Caki2 (cell line): ENCODE data around the gene COPRS. TPM values are rescaled to one million over a fixed set of nuclear protein-coding genes. Genes with fewer than 3 reads are reported as not detected.
A peak's percentile ranks its signal among the peaks of the same experiment; 100 is the strongest.
"Not testable (repeated sequence)": the region's sequence is repeated elsewhere in the genome, so short reads cannot be mapped to it uniquely, and the experiment has no call there.

Experiments used
- DNase-seq: peaks from one replicate; pipeline ENCODE4 v3.0.0-alpha.2; 2015; ENCODE audit warnings: low read depth
- in situ Hi-C: cut with HindIII; loops from 2 replicates; pipeline ENCODE4 v1.10.0; 2016; ENCODE audit warnings: low sequenced_read_pairs, low pct_unique_long_range_greater_than_20kb, mixed read lengths
- total RNA-seq: library from RNA; depleted of rRNA; stranded (reverse); fragments of >200 nt; shearing (Covaris generic); gene quantifications from 2 replicates; pipeline ENCODE4 v1.2.3, GENCODE V29; 2014; ENCODE audit warnings: low replicate concordance

Gene COPRS
- total RNA-seq, 1 experiment from 2014 or later = 154 TPM

GRCh38 chr17:31856750-31857149, 2.3 kb downstream of the COPRS start:
- in situ Hi-C loops = no loop called here

GRCh38 chr17:31854672-31855071, 4.4 kb downstream of the COPRS start:
- no peak for DNase-seq
- in situ Hi-C loops = no loop called here

More at GRCh38 chr17:31856750-31857149, 2.3 kb downstream of the COPRS start:
- no peak for DNase-seq

- DNase-seq = no peak
- in situ Hi-C loops = no loop called here
These were observed 5.1 kb downstream of the COPRS start for GRCh38 chr17:31853911-31854470.

- no peak for DNase-seq
- in situ Hi-C loops = no loop called here
These were observed 13.8 kb downstream of the COPRS start for GRCh38 chr17:31845291-31845690.

- in situ Hi-C loops = no loop called here
- no peak for DNase-seq
These were observed 15.8 kb downstream of the COPRS start for GRCh38 chr17:31843070-31843745.

GRCh38 chr17:31842195-31843069, 16.6 kb downstream of the COPRS start:
- in situ Hi-C loops = no loop called here
- DNase-seq = peak; percentile 39

GRCh38 chr17:31841850-31842194, 17.2 kb downstream of the COPRS start:
- in situ Hi-C loops = no loop called here

GRCh38 chr17:31838636-31839225, 20.3 kb downstream of the COPRS start:
- DNase-seq = no peak
- in situ Hi-C loops = no loop called here

More at GRCh38 chr17:31841850-31842194, 17.2 kb downstream of the COPRS start:
- DNase-seq = no peak

- DNase-seq = no peak
- in situ Hi-C loops = no loop called here
These were observed 23.1 kb downstream of the COPRS start for GRCh38 chr17:31835984-31836383.

- DNase-seq = no peak
- in situ Hi-C loops = no loop called here
These were observed 24.6 kb downstream of the COPRS start for GRCh38 chr17:31834448-31834847.

- in situ Hi-C loops = no loop called here
- DNase-seq = no peak
These were observed 26.3 kb downstream of the COPRS start for GRCh38 chr17:31832746-31833145.

- in situ Hi-C loops = no loop called here
- DNase-seq = peak; percentile 7
These were observed 27.8 kb downstream of the COPRS start for GRCh38 chr17:31830971-31831858.

- in situ Hi-C loops = no loop called here
- DNase-seq = no peak
These were observed 29.4 kb downstream of the COPRS start for GRCh38 chr17:31829649-31830048.

GRCh38 chr17:31828955-31829354, 30.1 kb downstream of the COPRS start:
- in situ Hi-C loops, DNase-seq: not testable (repeated sequence)

- in situ Hi-C loops = no loop called here
- DNase-seq = no peak
These were observed 32.9 kb downstream of the COPRS start for GRCh38 chr17:31825961-31826691.

- DNase-seq = no peak
- in situ Hi-C loops = no loop called here
These were observed 34.2 kb downstream of the COPRS start for GRCh38 chr17:31824766-31825360.

- DNase-seq = no peak
- in situ Hi-C loops = no loop called here
These were observed 36.0 kb downstream of the COPRS start for GRCh38 chr17:31823014-31823413.
